H9 (cell line): ENCODE results near the gene MYMX. TPM values are rescaled to one million over a fixed set of nuclear protein-coding genes. Genes with fewer than 3 reads are reported as not detected.

Source experiments
- DNase-seq: peaks from one replicate; pipeline ENCODE4 v3.0.0-alpha.2; 2017
- H2AFZ ChIP-seq: one replicate; pipeline ENCODE4 v1.6.1; 2013; ENCODE audit warnings: mild to moderate bottlenecking, low read length, control low read depth, moderate library complexity
- H2AK5ac ChIP-seq: 2 replicates; pipeline ENCODE4 v1.6.1; 2013; ENCODE audit warnings: low read length, control low read depth, mixed read lengths; ENCODE audit not compliant: insufficient read length
- H2BK120ac ChIP-seq: one replicate; pipeline ENCODE4 v1.6.1; 2013; ENCODE audit warnings: low read depth, mild to moderate bottlenecking, low read length, control low read depth, inconsistent platforms; ENCODE audit not compliant: poor library complexity, severe bottlenecking
- H2BK12ac ChIP-seq: 2 replicates; pipeline ENCODE4 v1.6.1; 2013; ENCODE audit warnings: low read length, control low read depth, mixed read lengths, low read depth; ENCODE audit not compliant: insufficient read length
- H2BK15ac ChIP-seq: 2 replicates; pipeline ENCODE4 v1.6.1; 2013; ENCODE audit warnings: low read depth, low read length, control low read depth
- H2BK20ac ChIP-seq: one replicate; pipeline ENCODE4 v1.6.1; 2013; ENCODE audit warnings: low read depth, mild to moderate bottlenecking, low read length, control low read depth, inconsistent platforms; ENCODE audit not compliant: poor library complexity, severe bottlenecking
- H2BK5ac ChIP-seq: 2 replicates; pipeline ENCODE4 v1.6.1; 2013; ENCODE audit warnings: low read length, control low read depth, mixed read lengths; ENCODE audit not compliant: insufficient read length
- H3K14ac ChIP-seq: 2 replicates; pipeline ENCODE4 v1.6.1; 2013; ENCODE audit warnings: low read length, control low read depth; ENCODE audit not compliant: insufficient read depth
- H3K18ac ChIP-seq: 2 replicates; pipeline ENCODE4 v1.6.1; 2013; ENCODE audit warnings: low read depth, mild to moderate bottlenecking, mixed read lengths, low read length, control low read depth; ENCODE audit not compliant: insufficient read length
- H3K23ac ChIP-seq: 2 replicates; pipeline ENCODE4 v1.6.1; 2013; ENCODE audit warnings: low read length, control low read depth, mixed read lengths, low read depth; ENCODE audit not compliant: insufficient read length
- H3K23me2 ChIP-seq: 2 replicates; pipeline ENCODE4 v1.6.1; 2013; ENCODE audit warnings: low read depth, mild to moderate bottlenecking, mixed read lengths, low read length, control low read depth; ENCODE audit not compliant: insufficient read length, poor library complexity, severe bottlenecking
- H3K27ac ChIP-seq: 2 replicates; pipeline ENCODE4 v1.5.1; 2013; ENCODE audit warnings: low read length, control low read depth, mixed read lengths, low read depth; ENCODE audit not compliant: insufficient read length
- H3K27me3 ChIP-seq: 2 replicates; pipeline ENCODE4 v1.6.1; 2013; ENCODE audit warnings: low read length, control low read depth, inconsistent platforms; ENCODE audit not compliant: insufficient read depth
- H3K4ac ChIP-seq: 2 replicates; pipeline ENCODE4 v1.6.1; 2013; ENCODE audit warnings: low read depth, mild to moderate bottlenecking, control low read depth, inconsistent platforms, low read length, moderate library complexity
- H3K4me1 ChIP-seq: 2 replicates; pipeline ENCODE4 v1.6.1; 2013; ENCODE audit warnings: low read length, control low read depth, inconsistent platforms; ENCODE audit not compliant: insufficient read depth
- H3K4me2 ChIP-seq: 2 replicates; pipeline ENCODE4 v1.6.1; 2013; ENCODE audit warnings: low read length, control low read depth, mixed read lengths; ENCODE audit not compliant: insufficient read length, insufficient read depth
- H3K56ac ChIP-seq: 2 replicates; pipeline ENCODE4 v1.6.1; 2013; ENCODE audit warnings: low read depth, mild to moderate bottlenecking, mixed read lengths, low read length, control low read depth; ENCODE audit not compliant: insufficient read length
- H3K79me1 ChIP-seq: 2 replicates; pipeline ENCODE4 v1.6.1; 2013; ENCODE audit warnings: low read depth, mild to moderate bottlenecking, moderate library complexity, low read length, control low read depth, inconsistent platforms; ENCODE audit not compliant: insufficient read depth, poor library complexity, severe bottlenecking
- H3K79me2 ChIP-seq: 2 replicates; pipeline ENCODE4 v1.6.1; 2013; ENCODE audit warnings: low read length, control low read depth, inconsistent platforms; ENCODE audit not compliant: insufficient read depth
- H3K9ac ChIP-seq: 2 replicates; pipeline ENCODE4 v1.6.1; 2013; ENCODE audit warnings: low read length, control low read depth, mixed read lengths; ENCODE audit not compliant: insufficient read length; ENCODE audit errors: extremely low read depth
- H3K9me3 ChIP-seq: one replicate; pipeline ENCODE4 v1.6.1; 2013; ENCODE audit warnings: low read depth, low read length, inconsistent platforms; ENCODE audit not compliant: control insufficient read depth
- H3T11ph ChIP-seq: one replicate; pipeline ENCODE4 v1.6.1; 2013; ENCODE audit warnings: mild to moderate bottlenecking, low read length, control low read depth, inconsistent platforms
- H4K20me1 ChIP-seq: one replicate; pipeline ENCODE4 v1.6.1; 2013; ENCODE audit not compliant: control insufficient read depth, insufficient read length, insufficient read depth
- H4K5ac ChIP-seq: 2 replicates; pipeline ENCODE4 v1.6.1; 2013; ENCODE audit warnings: low read depth, mild to moderate bottlenecking, mixed read lengths, low read length, control low read depth; ENCODE audit not compliant: insufficient read length
- H4K8ac ChIP-seq: replicated peaks from 2 replicates; pipeline ENCODE4 v1.6.1; 2013; ENCODE audit warnings: low read length, control low read depth, mixed read lengths, low read depth; ENCODE audit not compliant: insufficient read length
- H4K91ac ChIP-seq: 2 replicates; pipeline ENCODE4 v1.6.1; 2013; ENCODE audit warnings: low read depth, mild to moderate bottlenecking, moderate library complexity, mixed read lengths, low read length, control low read depth; ENCODE audit not compliant: insufficient read length
- H3K27ac Mint-ChIP-seq, 3 experiments: 2 replicates in 2 of 3; 3 replicates in 1 of 3; pipeline ENCODE4 v1.8.0; 2020 to 2021; ENCODE audit warnings: mixed read lengths in 3 of 3, mild to moderate bottlenecking in 1 of 3, moderate library complexity in 1 of 3
- H3K27me3 Mint-ChIP-seq: 2 replicates; pipeline ENCODE4 v1.8.0; 2021; ENCODE audit warnings: low read depth, mild to moderate bottlenecking, moderate library complexity, mixed read lengths
- H3K36me3 Mint-ChIP-seq, 3 experiments: 2 replicates in 2 of 3; 3 replicates in 1 of 3; pipeline ENCODE4 v1.8.0; 2020 to 2021; ENCODE audit warnings: low read depth in 3 of 3, mixed read lengths in 3 of 3; ENCODE audit not compliant: insufficient read depth in 1 of 3
- H3K4me1 Mint-ChIP-seq, 2 experiments: 2 replicates each; pipeline ENCODE4 v1.8.0; 2020; ENCODE audit warnings: mixed read lengths in 2 of 2
- H3K4me3 Mint-ChIP-seq, 2 experiments: 2 replicates in 1 of 2; 3 replicates in 1 of 2; pipeline ENCODE4 v1.8.0; 2020 to 2021; ENCODE audit warnings: mild to moderate bottlenecking in 2 of 2, mixed read lengths in 2 of 2, moderate library complexity in 1 of 2
- H3K9me3 Mint-ChIP-seq, 2 experiments: 2 replicates in 1 of 2; 3 replicates in 1 of 2; pipeline ENCODE4 v1.8.0; 2020; ENCODE audit warnings: mild to moderate bottlenecking in 2 of 2, mixed read lengths in 2 of 2, moderate library complexity in 1 of 2
- CTCF ChIP-seq: fragments of 200-600 bp; sonication (generic); conservative IDR thresholded peaks from 3 replicates; pipeline ENCODE4 v1.8.0; 2021; ENCODE audit warnings: antibody characterized with exemption, mild to moderate bottlenecking
- WGBS: extraction: QIAGEN DNeasy Blood & Tissue Kit; methylation state at CpG from one replicate; pipeline ENCODE4 v1.1.7; 2013; ENCODE audit warnings: missing lambda C conversion rate, low lambda C conversion rate, mixed read lengths; ENCODE audit not compliant: insufficient read length; ENCODE audit errors: extremely low coverage; 5-methylcytosine and 5-hydroxymethylcytosine counted together
- total RNA-seq: library from RNA; stranded (reverse); gene quantifications from 2 replicates; pipeline ENCODE4 v1.2.1, GENCODE V29; 2021

The MYMX gene
- total RNA-seq, 1 experiment from 2014 or later: 1.1 TPM

- no peak for TF ChIP-seq CTCF
- H3K4me1 ChIP-seq: peaks cover 11% of the 10 kb centered on the region; the same call in 1 of the 2 replicates
- Mint-ChIP-seq H3K4me1 (peaks cover 27 to 42% of the 10 kb centered on the region in 2 experiments), H3K36me3 (peaks cover 46 to 58% (median 51%) of the 10 kb centered on the region in 3 experiments), H3K9me3 (no peaks in the 10 kb centered on the region; a peak in 1 of 5 replicates), H3K27me3 (no peaks in the 10 kb centered on the region), H3K4me3 (no peak overlapping the region), H3K27ac (peak overlapping the region in 2 of 3 experiments; percentile 56 to 79; a peak in 2 of 7 replicates)
- H3K23me2 ChIP-seq: peaks cover 7% of the 10 kb centered on the region
- no peak overlapping the region for H3T11ph ChIP-seq
- H3K4me2 ChIP-seq: no peak overlapping the region
- H3K56ac ChIP-seq: no peak overlapping the region
- no peak overlapping the region for H4K91ac ChIP-seq
- no peak overlapping the region for H4K5ac ChIP-seq
- no peak overlapping the region for H2AFZ ChIP-seq
- no peak overlapping the region for H2BK120ac ChIP-seq
- DNase-seq: no peak
- H3K18ac ChIP-seq: no peak overlapping the region
- H3K79me1 ChIP-seq: peaks cover 17% of the 10 kb centered on the region
- peaks cover 17% of the 10 kb centered on the region; the same call in 1 of the 2 replicates for H3K79me2 ChIP-seq
- no CpG with 5 or more reads among the region's 7 CpGs for WGBS
- H3K9me3 ChIP-seq: no peaks in the 10 kb centered on the region
- H2BK20ac ChIP-seq: no peak overlapping the region
- H4K20me1 ChIP-seq: peaks cover 2% of the 10 kb centered on the region
- no peak overlapping the region for H4K8ac ChIP-seq
- H2BK12ac ChIP-seq: no peak overlapping the region
- no peak overlapping the region for H3K9ac ChIP-seq
- no peak overlapping the region for H2AK5ac ChIP-seq
- H3K27me3 ChIP-seq: no peaks in the 10 kb centered on the region
- H3K23ac ChIP-seq: no peak overlapping the region
- no peak overlapping the region for H3K14ac ChIP-seq
- H3K4ac ChIP-seq: no peak overlapping the region
- no peak overlapping the region for H3K27ac ChIP-seq
- H2BK5ac ChIP-seq: no peak overlapping the region
- no peak overlapping the region for H2BK15ac ChIP-seq
These were observed 11.7 kb downstream of the MYMX start for GRCh38 chr6:44228433-44228832.
